Upper lobe of right lung (tissue), 1 donor: ENCODE results near the gene STARD13. TPM values are rescaled to one million over a fixed set of nuclear protein-coding genes. Genes with fewer than 3 reads are reported as not detected.

Experiments
- ATAC-seq: fragments of 200-7000 bp; cut with Tn5 transposase; one replicate; pipeline ENCODE4 v1.9.1; 2020; ENCODE audit warnings: mild to moderate bottlenecking, moderate library complexity
- DNase-seq: peaks from one replicate; pipeline ENCODE4 v3.0.0-alpha.2; 2020
- H3K27ac ChIP-seq: fragments of 200-600 bp; one replicate; pipeline ENCODE4 v1.8.0; 2022
- H3K27me3 ChIP-seq: fragments of 200-600 bp; one replicate; pipeline ENCODE4 v1.8.0; 2022; ENCODE audit warnings: mild to moderate bottlenecking
- H3K36me3 ChIP-seq: fragments of 200-600 bp; one replicate; pipeline ENCODE4 v1.8.0; 2022
- H3K4me1 ChIP-seq: fragments of 200-600 bp; one replicate; pipeline ENCODE4 v1.8.0; 2022
- H3K4me3 ChIP-seq: fragments of 200-600 bp; one replicate; pipeline ENCODE4 v1.8.0; 2022; ENCODE audit warnings: mild to moderate bottlenecking
- H3K9me3 ChIP-seq: fragments of 200-600 bp; one replicate; pipeline ENCODE4 v1.8.0; 2022
- intact Hi-C: fragments of 100-400 bp; cut with DNase I; formaldehyde crosslinking; loops from one replicate; pipeline ENCODE4 v1.11.0; 2022
- total RNA-seq: library from RNA; stranded (reverse); fragmentation: NEBNext Ultra II Directional; extraction: Animal tissue kit (Norgen Biotek cat#: 25700); gene quantifications from one replicate; pipeline ENCODE4 v1.2.1, GENCODE V29; 2021
- TF ChIP-seq, protein P1 (sequence below): fragments of 200-600 bp; IDR thresholded peaks from one replicate; pipeline ENCODE4 v1.8.0; 2022; ENCODE audit warnings: antibody characterized with exemption
- donor health status: DM: no; HTN: yes; CAD: no; lungs with severe emphysema.

Gene STARD13
- total RNA-seq, 1 donor from 2014 or later, result 60.4 TPM

DNA sequence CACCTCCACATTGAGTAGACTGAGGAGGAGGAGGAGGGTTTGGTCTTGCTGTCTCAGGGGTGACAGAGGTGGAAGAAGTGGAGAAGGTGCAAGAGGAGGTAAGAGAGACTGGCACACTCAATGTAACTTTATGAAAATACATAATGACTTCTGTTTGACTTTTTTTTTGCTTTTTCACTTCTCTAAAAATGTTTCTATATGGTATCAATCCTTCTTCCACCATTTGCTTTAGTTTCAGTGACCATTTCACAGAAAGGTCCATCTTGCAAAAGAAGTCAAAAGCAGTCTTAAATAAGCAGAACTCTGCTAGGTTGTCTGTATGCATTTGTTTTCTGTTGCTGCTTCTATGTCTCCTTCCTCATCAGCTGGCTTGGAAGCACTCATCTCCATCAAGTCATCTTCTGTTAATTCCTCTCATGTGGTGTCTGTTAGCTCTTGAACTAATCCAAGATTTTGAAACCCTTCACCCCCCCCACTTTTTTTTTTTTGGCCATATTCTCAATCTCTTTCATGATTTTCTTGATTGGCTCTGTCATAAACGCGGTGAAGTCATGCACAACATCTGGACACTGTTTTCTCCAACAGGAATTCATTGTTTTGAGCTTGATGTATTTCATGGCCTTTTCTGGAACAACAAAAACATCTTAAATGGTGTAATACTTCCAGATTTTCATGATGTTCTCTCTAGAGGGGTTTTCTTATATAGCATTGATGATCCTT lies 188.5 kb downstream of the STARD13 start:
- H3K27ac ChIP-seq, result no peak overlapping the region

GRCh38 chr13:33092073-33092987 lies 193.2 kb downstream of the STARD13 start:
- TF ChIP-seq, protein P1, sequence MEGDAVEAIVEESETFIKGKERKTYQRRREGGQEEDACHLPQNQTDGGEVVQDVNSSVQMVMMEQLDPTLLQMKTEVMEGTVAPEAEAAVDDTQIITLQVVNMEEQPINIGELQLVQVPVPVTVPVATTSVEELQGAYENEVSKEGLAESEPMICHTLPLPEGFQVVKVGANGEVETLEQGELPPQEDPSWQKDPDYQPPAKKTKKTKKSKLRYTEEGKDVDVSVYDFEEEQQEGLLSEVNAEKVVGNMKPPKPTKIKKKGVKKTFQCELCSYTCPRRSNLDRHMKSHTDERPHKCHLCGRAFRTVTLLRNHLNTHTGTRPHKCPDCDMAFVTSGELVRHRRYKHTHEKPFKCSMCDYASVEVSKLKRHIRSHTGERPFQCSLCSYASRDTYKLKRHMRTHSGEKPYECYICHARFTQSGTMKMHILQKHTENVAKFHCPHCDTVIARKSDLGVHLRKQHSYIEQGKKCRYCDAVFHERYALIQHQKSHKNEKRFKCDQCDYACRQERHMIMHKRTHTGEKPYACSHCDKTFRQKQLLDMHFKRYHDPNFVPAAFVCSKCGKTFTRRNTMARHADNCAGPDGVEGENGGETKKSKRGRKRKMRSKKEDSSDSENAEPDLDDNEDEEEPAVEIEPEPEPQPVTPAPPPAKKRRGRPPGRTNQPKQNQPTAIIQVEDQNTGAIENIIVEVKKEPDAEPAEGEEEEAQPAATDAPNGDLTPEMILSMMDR, result no peak
- intact Hi-C loops, result no loop called here
- Histone ChIP-seq H3K27me3 (no peaks in the 10 kb centered on the region), H3K4me3 (no peak overlapping the region), H3K4me1 (peaks cover 3% of the 10 kb centered on the region), H3K36me3 (no peaks in the 10 kb centered on the region), H3K9me3 (no peaks in the 10 kb centered on the region), H3K27ac (peak overlapping the region; percentile 6)
- ATAC-seq (peak; percentile 49), DNase-seq (no peak)

More for the DNA sequence above, 188.5 kb downstream of the STARD13 start:
- no peak for ATAC-seq
- intact Hi-C loops, result no loop called here
- Histone ChIP-seq H3K4me1 (no peaks in the 10 kb centered on the region), H3K36me3 (no peaks in the 10 kb centered on the region), H3K27me3 (no peaks in the 10 kb centered on the region), H3K9me3 (no peaks in the 10 kb centered on the region), H3K4me3 (no peak overlapping the region)
- no peak for DNase-seq
- TF ChIP-seq, protein P1, result no peak

GRCh38 chr13:33091415-33091774 lies 194.2 kb downstream of the STARD13 start:
- TF ChIP-seq, protein P1, result no peak
- Histone ChIP-seq H3K36me3 (no peaks in the 10 kb centered on the region), H3K9me3 (no peaks in the 10 kb centered on the region), H3K27me3 (no peaks in the 10 kb centered on the region), H3K4me1 (peaks cover 3% of the 10 kb centered on the region), H3K4me3 (no peak overlapping the region), H3K27ac (no peak overlapping the region)
- DNase-seq, result no peak
- intact Hi-C loops, result no loop called here
- no peak for ATAC-seq

GRCh38 chr13:33090755-33091414 lies 194.7 kb downstream of the STARD13 start:
- ATAC-seq (no peak), DNase-seq (no peak)
- TF ChIP-seq, protein P1, result no peak
- Histone ChIP-seq H3K4me3 (no peak overlapping the region), H3K36me3 (no peaks in the 10 kb centered on the region), H3K27ac (no peak overlapping the region), H3K27me3 (no peaks in the 10 kb centered on the region), H3K9me3 (no peaks in the 10 kb centered on the region), H3K4me1 (peaks cover 3% of the 10 kb centered on the region)
- intact Hi-C loops, result no loop called here

GRCh38 chr13:33089311-33089710 lies 196.2 kb downstream of the STARD13 start:
- no peaks in the 10 kb centered on the region for H3K36me3 ChIP-seq
- TF ChIP-seq, protein P1, result no peak
- ATAC-seq (no peak), DNase-seq (no peak)
- no peak overlapping the region for H3K4me3 ChIP-seq
- peaks cover 3% of the 10 kb centered on the region for H3K4me1 ChIP-seq
- H3K27me3 ChIP-seq, result no peaks in the 10 kb centered on the region
- no peak overlapping the region for H3K27ac ChIP-seq
- intact Hi-C loops, result no loop called here
- no peaks in the 10 kb centered on the region for H3K9me3 ChIP-seq
